GM18505 (cell line): ENCODE measurements around the gene PIP5K1C.
"Not testable (repeated sequence)": the region's sequence is repeated elsewhere in the genome, so short reads cannot be mapped to it uniquely, and the experiment has no call there.

Experiments used
- ATAC-seq: cut with Tn5 transposase; IDR thresholded peaks from one replicate; pipeline ENCODE4 v1.9.1; 2021; ENCODE audit not compliant: unreplicated experiment
- POLR2A ChIP-seq: IDR thresholded peaks from 4 replicates; pipeline ENCODE4 v1.6.1; 2011; ENCODE audit warnings: borderline replicate concordance; ENCODE audit not compliant: insufficient read depth, insufficient read length; ENCODE audit errors: extremely low read depth

Gene PIP5K1C

DNA sequence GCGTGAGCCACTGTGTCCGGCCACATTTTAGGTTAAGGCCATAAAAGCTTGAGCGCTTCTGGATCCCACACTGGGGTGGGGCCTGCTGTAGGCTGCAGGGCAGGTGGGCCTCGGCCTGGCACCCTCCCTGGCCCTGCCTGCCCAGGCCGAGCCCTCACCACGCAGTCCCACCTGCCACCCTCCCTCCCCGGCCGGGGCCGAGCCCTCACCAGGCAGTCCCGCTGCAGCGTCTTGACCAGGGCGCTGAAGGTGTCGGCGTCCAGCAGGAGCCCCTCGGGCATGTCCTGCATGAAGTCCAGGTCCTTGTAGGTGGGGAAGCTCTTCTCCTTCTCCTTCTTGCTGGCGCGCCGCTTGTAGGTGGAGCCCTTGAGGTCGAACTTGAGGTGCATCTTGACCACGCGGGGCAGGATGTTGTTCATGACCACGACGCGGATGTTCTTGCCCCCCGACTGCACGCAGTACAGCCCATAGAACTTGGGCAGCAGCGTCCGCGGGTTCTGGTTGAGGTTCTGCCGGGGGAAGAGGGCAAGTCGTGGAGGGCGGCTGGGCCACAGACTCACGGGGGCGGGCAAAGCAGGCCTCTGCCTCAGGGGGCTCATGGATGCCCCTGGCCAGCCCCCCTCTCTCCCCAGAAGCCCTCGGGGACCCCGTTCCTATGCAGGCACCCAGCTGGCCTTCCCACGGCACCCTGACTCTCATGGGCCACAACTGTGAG is 47.0 kb downstream of the PIP5K1C start:
- ATAC-seq = no peak
- no peak for TF ChIP-seq POLR2A

DNA sequence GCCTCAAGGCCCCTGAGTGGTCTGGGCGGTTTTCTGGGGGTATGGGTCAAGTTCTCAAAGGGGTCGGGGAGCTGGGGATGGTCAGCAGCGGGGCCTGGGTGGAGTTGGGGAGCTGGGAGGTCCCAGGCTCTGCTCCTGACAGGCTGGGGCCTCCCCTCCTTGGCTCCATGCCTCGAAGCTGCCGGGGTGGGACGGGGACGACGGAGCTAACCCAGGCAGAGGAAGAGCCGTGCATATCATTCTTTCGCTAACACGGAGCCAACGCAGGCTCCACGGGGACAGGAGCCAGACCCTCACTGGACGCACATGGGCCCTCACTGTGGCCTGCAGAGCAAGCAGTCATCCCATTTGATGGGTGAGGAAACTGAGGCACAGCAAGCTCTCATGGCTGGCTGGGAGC is 47.8 kb downstream of the PIP5K1C start:
- TF ChIP-seq POLR2A = no peak
- no peak for ATAC-seq

DNA sequence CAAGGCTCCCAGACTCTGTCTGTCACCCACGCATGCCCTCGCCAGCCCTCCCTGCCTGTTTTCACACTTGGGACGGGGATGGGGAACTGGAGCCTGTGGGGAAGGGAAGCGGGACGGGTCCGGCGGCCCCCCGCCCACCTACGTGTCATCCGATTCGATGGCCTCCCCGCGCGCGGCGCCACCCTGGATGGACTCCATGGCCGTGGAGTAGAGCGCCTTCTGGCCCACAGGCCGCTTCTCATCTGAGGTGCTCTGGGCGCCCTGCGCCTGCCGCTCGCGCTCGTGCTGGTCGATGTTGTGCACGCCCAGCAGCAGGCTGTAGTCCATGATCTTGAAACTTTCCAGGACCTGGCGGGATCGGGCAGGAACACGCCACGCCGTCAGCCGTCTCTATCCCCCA is 48.6 kb downstream of the PIP5K1C start:
- TF ChIP-seq POLR2A = no peak
- no peak for ATAC-seq

DNA sequence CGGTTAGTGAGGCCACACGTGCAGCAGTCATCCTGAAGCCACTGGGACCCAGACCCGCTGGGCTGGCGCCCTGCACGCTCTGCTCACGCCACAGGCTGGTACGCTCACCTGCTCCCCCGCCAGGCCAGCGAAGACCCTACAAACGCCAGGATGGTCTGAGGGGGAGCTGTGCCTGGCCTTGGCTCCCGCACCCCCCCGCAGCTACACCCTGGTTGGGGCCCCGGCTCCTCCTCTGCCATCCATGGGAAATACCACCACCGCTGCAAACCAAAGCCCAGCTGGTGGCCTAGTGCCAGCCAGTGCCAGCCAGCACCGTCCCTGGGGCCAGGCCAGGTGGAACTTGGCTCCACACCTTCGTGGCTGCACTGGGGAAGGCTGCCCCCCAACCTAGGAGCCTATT is 50.4 kb downstream of the PIP5K1C start:
- no peak for ATAC-seq

DNA sequence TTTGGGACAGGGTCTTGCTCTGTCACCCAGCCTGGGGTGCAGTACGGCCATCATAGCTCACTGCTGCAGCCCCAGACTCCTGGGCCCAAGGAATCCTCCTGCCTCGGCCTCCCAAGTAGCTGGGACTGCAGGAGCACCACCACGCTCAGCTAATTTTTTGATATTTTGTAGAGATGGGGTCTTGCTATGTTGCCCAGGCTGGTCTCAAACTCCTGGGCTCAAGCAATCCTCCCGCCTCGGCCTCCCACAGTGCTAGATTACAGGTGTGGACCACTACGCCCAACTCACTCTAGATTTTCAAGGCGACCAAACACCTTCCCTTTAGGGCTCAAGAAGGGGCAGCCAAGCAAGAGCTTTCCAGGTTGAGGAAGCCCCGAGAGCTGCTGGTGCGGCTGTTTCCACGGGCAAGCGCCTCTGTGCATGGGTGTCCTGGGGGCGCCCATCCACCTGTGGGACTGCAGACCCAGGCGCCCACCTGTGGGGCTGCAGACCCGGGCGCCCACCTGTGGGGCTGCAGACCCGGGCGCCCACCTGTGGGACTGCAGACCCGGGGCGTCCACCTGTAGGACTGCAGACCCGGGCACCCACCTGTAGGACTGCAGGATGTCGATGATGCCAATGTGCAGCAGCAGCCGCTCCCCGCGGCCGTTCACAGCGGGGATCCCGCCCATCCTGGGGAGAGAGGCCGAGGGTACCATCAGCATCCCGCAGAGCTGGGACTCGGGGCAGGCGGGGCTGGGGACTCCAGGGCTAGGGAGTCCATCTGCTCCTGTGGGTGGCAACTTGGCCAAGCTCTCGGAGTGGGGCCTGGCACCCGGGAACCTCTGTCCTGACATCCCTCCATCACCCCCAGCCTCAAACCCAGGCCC is 52.0 kb downstream of the PIP5K1C start:
- no peak for ATAC-seq
- no peak for TF ChIP-seq POLR2A

More for the DNA sequence above, 50.4 kb downstream of the PIP5K1C start:
- no peak for TF ChIP-seq POLR2A

DNA sequence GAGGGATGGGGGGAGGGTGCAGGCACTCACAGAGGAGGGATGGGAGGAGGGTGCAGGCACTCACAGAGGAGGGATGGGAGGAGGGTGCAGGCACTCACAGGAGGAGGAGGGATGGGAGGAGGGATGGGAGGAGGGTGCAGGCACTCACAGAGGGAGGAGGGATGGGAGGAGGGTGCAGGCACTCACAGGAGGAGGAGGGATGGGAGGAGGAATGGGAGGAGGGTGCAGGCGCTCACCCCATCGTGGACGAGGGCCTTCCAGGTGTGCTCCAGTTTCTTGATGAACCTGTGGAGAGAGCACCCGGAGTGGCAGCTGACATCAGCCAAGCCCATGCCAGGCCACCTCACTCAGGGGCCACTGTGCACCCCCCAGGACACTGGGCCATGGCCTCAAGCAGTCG is 53.2 kb downstream of the PIP5K1C start:
- not testable (repeated sequence) for ATAC-seq

DNA sequence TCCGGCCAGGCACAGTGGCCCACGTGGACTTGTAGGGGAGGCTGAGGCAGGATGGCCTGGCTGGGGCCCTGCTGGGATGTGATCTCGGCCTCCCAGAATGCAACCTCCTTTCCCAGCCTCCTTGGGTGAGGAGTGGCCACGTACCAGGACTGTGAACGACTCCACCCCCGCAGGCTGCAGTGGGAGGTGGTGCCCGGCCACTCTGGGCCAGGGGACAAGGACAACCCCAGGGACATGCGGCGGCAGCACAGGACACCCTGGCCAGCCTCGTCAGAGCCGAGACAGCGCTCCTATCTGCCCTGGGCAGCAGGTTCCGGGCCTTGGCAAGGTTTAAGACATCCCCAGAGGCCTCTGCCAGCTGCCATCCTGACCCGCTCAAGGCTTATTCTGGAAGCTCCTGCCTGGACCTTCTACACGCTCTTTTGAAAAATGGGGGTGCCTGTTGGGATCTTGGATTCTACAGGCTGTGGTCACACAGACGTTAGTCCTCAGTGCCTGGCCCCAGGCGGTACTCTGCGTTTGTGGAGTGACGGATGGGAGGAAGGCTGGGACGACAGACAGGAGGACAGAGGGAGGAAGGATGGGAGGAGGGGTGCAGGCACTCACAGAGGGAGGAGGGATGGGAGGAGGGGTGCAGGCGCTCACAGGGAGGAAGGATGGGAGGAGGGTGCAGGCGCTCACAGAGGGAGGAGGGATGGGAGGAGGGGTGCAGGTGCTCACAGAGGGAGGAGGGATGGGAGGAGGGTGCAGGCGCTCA is 53.8 kb downstream of the PIP5K1C start:
- no peak for TF ChIP-seq POLR2A
- no peak for ATAC-seq

DNA sequence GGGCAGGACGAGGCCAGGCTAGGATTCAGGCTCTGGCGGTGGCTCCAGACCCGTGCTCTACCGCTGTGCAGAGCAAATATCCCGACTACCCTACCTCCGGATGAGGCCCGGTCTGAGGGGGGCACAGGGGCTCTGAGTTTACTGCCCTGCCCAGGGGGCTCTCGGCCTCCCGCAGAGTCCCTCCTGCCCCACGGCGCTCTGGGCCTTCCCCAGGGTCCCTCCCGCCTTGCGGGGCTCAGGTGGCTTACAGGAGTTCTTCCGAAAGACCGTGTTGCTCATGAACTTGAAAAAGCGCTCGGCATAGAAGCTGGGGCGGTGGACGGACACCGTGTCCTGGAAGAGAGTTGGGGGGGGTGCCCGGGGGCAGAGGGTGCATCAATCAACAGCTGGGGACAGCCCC is 54.5 kb downstream of the PIP5K1C start:
- TF ChIP-seq POLR2A = no peak
- ATAC-seq = no peak

DNA sequence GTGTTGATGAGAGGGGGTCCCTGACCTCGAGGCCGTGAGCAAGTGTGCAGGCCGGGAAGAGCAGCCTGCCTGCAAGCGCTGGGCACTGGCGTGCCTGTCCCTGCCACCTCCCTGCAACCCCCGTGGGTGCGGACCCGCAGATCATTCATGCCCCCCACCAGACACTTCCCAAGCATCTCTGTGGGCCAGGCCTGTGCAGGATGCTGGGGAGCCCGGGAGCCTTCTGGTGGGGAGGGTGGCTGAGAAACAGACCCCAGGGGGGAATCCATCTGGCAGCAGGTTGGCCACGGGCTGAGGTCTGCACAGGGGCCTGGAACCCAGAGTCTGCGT is 55.2 kb downstream of the PIP5K1C start:
- ATAC-seq = no peak

DNA sequence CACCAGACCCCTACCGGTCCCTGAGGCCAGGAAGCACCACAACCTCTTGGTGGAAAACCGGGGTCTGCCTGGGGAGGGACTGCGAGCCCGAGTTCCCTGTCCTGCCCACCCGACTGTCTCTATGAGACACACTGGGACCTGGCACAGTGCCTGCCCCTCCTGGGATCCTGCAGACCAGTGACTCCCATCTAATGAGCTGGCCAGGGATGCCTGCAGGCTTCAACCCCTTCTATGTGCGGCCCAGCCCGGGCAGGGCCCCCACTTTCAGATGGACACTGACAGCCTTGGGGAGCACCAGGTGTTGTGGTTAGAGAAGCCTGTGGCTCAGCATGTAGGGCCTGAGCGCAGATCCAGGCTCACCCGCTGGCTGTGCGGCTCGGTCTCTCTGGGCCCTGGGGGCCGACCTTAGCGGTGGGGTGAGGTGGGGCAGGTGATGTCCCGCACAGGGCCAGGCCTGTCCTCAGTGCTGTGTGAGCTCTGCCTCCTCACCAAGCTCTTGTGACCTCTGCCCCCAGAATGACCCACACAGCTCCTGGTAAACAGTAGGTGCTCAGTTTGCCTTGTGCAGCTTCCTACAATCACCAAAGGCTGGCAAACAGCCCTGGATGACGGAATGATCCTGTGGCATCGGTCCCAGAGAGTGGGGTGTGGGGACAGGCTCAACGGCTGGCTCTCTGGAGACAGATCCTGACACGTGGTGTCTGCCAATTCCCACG is 55.8 kb downstream of the PIP5K1C start:
- TF ChIP-seq POLR2A = no peak
- no peak for ATAC-seq

More for the DNA sequence above, 55.2 kb downstream of the PIP5K1C start:
- no peak for TF ChIP-seq POLR2A

DNA sequence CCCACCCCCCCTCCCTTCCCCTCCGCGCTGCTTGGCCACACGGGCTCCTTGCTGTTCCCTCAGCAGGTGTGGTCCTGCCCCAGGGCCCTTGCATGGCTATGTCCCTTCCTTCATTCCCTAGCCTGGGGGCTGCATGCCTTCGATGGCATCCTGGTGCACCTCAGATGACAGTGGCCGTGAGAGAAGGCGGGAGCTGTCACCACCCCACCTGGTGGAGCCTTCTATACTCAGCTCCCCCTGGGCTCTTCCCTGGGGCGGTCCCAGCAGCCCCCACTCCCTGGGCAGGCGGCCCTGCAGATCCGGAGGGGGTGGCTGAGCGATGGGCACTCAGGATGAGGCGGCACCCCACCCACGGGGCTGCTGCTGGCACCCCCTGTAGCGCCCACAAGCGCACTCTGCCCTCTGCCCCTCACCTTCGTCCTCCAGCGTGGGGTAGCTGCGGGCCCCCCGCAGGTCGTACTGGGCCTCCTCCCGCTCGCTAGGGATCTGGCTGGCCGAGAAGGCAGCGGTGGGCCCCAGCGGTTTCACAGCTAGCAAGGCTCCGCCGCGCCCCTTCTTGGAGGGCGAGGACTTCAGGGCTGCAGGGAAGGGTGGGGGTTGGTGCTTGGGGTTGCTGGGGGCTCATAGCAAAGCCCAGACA is 56.5 kb downstream of the PIP5K1C start:
- no peak for TF ChIP-seq POLR2A
- no peak for ATAC-seq

DNA sequence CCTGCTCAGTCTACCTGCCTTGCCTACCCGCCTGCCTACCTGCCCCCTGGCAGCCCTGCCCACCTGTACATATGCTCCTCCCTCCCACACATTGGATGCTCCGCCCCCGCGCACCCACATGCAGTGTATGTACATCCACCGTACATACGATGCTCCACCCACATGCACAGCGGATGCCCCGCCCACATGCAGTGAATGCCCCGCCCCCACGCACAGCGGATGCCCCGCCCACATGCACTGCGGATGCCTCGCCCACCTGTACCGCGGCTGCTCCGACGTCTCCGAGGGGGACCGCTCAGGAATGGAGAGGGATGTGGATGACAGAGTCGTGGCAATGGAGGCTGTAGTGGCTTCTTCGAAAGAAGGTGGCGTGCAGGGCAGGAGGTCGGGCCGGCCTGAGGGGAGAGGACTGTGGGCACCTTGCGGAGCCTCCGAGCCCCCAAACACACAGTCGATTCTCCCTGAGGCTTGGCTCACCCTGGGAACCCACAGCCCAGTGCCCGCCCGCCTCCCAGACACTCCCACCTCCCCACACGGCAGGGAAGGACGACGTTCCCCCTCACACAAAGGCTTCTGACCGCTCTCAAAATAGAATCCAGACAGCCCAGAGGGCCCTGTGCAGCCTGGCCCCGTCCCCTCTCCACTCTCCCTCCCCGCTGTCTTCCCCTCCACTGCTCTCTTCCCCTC is 57.1 kb downstream of the PIP5K1C start:
- TF ChIP-seq POLR2A = no peak
- no peak for ATAC-seq
